Hypothalamus (tissue), 51 donors: ENCODE data around the gene CTNND2.

Source experiments
- DNase-seq, 51 donors: peaks; one replicate each; lab custom pipeline; 2025; lab: John Stamatoyannopoulos, UW

CTNND2 gene

DNA sequence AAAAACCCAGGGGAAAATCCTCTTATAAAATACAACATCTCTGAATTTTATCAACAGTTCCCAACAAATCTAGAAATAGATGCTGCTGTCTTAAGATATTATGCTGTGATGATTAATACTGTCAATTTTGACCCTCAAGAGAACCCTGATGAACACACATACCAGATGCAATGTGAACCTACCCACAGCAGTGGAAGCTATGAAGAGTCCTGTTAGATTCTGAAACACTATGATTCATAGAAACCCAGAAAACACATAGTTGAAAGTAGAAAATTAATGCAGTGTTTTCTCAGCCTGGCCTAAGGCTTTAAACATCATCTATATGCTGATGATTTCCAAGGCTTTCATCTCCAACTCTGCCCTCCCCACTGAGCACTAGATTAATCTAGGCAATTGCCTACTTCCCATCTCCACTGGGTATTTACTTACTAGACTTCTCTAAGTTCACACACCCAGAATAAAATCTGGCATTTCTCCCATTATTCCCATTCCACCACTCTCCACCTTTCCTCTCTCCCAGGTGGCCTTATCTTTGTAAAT, 296.2 kb downstream of the CTNND2 start:
- DNase-seq: no peak

DNA sequence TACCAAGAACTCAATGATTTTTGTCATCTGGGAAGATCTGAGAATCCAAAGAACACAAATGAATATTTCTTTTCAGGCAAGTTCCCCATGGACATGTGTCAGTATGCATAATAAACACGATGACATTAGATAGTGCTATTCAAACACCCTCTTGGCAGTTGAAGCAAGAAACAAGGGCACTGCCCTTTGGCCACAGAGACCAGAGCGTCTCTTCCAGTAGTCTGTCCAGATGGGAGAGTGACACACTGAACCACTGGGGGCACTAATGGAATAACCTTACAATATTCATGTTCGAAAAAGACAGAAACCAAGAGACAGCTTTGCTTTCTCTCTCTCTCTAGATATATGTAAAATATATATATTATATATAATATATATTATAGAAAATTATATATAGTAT, 301.9 kb downstream of the CTNND2 start:
- peak in 17 of 51 donors; percentile 9 to 55 (median 45) for DNase-seq

DNA sequence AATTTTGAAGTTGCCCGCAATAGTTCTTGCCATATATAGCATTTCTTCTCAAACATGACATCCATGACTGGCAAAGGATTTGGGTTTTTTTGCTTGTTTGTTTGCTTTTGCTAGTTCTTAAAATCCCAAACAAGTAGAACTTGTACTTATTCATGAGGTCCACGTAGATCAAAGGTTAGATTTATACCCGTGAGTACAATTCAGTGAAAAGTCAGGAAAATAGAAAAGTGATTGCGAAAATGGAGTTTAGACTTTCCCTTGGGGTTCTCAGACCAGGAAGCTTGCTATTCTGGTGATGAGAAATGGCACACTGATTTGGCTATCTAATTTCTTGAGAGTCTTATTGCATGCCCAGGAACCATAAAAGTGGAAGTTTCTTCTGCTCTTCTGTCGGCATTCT, 304.7 kb downstream of the CTNND2 start:
- no peak for DNase-seq

DNA sequence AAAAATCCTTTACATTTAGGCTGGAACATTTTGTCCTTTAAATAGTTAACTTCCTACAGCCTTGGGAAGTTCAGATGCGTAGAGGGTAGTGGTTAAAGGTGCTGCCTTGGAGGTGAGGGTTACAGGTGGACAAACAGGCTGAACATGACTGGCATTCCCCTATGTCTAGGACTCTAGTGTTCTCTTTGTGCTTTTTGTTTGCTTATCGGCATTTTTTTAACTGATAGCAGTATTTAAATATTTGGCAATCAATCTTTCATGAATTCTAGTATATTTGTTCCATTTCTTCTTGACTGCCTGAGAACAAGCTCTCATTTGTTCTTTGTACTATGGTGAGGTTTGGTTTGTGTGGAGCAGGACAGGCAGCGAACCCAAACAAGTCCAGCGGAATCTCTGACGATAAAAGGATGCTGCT, 307.6 kb downstream of the CTNND2 start:
- DNase-seq: peak in 4 of 51 donors; percentile 8 to 59 (median 36)

DNA sequence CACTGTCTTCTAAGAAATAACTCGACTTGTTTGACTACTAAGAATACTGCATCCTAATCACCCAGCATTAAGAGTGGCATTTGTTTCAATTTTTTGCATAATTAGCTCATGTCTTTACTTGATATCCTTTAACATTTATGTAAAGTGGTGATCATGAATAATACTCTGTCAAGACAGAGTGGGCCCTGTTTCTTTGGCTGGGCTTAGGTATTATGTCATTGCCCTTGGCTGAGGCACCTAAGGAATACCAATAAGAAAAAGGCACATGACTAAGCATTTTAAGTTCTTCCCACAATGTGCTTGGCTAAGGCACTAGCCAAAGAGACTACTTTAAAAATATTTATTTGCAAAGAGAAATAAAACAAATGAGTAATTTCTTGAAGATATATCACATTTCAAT, 308.1 kb downstream of the CTNND2 start:
- peak in 7 of 51 donors; percentile 5 to 55 (median 15) for DNase-seq

DNA sequence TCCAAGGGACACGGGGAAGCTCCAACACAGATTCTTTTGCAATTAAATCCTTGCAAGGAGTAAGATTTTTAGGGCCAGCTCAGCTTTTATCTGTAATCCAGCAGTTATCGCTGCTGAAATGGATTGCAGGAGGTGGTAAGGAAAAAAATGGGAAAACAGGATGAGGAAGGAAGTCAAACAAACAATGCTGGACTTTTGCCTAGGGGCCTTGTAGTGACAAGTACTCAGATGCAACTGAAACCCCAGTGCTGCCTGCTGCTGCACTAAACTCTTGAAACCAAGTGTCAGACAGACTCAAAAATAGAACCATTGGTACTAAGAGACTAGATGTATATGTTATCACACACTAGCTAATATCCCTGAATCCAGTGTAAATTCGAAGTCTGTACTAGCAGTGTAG, 309.2 kb downstream of the CTNND2 start:
- peak in 12 of 51 donors; percentile 1 to 71 (median 22) for DNase-seq

DNA sequence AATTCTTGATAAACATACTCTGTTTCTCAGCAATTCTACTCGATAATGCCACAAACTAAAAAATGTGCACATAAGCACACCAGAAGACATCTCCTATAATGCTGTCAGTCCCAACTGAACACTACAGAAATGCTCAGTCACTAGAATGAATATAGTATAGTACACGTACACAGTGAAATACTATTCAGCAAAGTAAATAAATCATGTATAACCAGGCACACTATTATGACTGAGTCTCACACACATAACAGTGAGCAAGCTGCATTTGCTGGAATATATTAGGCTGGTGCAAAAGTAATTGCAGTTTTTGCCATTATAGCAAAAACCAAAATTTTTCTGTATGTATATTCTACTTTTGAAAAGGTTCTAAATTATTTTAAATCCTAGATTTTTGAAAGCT, 310.2 kb downstream of the CTNND2 start:
- DNase-seq: no peak

DNA sequence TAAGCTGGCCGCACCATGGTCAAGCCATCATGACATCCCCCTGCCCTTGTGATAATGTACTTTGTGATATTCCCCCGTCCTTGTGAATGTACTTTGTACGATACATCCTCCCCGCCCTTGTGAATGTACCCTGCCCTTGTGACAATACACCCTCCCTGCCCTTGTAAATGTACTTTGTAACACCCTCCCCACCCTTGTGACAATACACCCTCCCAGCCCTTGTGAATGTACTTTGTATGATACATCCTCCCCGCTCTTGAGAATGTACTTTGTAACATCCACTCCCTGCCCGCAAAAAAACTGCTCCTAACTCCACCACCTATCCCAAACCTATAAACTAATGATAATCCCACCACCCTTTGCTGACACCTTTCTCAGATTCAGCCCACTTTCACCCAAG, 313.8 kb downstream of the CTNND2 start:
- DNase-seq: no peak

DNA sequence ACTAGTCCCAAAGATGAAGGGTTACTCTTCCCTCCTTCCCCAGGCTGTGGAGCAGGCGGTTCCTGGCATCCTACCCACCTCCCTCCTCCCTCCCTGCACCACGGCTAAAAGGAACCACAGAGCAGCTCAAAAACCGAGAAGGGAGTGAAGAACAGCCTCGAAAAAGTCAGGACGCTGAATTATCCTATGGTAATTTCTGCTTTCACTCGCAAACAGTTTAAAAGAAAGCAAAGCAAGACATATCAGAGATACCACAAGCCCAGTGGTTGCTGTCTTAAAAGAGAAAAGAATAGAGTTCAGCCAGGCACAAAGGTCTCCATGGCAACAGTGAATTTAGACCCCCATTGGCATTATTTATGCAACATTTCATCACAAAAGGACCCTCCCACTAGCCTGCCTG, 315.4 kb downstream of the CTNND2 start:
- DNase-seq: peak in 37 of 51 donors; percentile 7 to 78 (median 51)

DNA sequence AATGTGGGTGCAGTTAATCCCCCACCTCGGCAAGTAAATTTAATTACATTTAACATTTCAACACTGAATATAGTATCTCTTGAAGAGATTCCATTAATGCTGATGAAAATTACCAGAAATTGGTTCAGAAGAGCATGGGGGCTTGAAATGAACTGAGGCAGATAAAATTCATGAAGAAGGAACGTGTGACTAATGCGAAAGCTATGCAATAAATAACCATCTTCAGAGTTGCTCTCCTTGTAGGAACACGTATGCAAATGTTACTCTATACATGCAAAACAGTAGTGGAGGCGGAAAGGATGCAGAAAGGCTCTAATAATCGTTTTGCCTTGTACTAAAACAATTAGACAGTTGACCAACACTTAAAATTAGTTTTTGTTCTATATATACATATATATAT, 320.2 kb downstream of the CTNND2 start:
- no peak for DNase-seq

DNA sequence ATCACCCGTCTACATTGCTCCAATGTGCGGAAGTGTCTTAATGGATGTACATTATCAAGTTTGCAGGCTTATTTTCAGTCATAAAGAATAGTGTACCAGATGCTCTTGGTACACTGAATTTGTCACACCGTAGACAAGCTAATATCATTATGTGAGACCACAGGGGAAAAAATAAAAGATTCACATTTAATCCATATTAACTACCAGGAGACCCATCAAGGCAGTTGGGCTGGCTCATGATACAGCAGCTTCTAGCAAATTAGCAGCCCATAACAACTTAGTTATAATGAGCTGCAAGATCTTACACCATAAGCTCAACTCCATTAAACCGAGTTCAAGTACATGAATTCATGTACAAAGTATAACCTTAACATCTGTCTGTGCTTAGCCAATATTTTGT, 324.9 kb downstream of the CTNND2 start:
- DNase-seq: no peak

DNA sequence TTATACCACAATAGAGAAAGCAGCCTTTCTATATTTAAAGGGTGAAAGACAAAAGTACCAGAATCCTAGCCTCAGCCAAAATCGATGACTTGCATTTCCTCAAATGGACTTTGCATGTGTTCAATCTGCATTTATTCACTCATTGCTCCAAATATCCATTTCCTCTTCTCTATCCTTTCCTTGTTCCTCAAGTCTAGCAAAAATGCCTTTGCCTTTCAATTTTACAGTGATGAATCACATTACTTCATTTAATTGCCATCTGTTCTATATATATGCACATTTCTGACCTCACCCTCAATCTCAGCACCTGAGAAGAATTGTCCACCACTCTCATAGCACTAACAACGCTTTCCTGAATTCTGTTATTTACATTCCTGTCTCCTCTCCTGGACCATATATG, 329.5 kb downstream of the CTNND2 start:
- no peak for DNase-seq

DNA sequence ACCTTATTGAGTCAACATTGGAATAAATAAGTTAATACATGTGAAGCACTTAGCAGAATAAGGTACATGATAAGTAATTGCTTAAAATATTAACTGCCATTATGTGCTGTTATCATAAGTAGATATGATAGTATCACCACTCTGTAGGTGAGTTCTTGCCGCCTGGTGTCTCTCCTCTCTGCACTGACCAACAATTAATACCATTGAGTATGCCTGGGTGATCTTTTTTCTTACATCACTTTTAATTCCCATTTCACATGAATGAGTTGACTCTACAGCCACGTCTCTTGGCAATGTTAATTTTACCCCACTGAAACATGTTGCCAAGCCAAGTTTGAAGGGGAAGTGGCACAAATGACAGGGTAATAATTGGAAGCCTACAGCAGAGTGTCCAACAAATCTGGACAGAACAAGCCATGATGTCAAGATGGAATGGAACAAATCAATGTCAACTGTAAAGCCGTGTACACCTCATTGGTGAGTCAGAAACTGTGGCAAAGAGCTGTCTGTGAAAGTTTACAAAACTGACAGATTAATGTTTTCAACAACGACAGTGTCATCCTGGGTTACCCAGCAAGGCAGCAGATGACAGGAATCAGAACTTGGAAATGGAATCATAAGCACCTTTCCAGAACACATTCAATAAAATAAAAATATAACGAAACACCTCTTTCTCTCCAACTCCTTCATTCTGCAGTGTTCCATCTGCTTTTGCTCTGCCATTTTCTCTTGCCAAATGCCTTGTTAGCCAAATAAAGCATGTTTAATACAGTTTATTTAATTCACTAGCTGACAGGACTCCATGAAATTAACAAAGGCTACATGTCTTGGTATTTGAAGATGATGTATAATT, 330.9 kb downstream of the CTNND2 start:
- DNase-seq: no peak

DNA sequence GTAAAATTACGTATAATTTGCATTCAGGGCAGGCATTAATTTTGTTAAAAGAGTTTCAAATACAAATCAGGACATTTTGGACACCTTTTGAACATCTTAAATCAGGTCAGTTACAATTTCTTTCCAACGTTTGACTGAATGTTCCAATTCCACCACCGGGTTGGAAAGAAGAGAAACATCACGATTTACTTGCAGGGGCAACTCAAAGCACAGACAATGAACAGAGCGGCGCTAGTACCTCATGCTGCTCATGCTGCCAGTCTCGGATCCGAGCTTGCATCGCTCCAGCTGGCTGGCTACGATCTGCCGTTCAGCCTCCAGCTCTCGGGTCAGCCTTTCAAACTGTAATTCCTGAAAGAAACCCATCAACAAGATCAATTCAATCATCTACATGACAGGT, 339.5 kb downstream of the CTNND2 start:
- peak in 42 of 51 donors; percentile 13 to 92 (median 60) for DNase-seq

DNA sequence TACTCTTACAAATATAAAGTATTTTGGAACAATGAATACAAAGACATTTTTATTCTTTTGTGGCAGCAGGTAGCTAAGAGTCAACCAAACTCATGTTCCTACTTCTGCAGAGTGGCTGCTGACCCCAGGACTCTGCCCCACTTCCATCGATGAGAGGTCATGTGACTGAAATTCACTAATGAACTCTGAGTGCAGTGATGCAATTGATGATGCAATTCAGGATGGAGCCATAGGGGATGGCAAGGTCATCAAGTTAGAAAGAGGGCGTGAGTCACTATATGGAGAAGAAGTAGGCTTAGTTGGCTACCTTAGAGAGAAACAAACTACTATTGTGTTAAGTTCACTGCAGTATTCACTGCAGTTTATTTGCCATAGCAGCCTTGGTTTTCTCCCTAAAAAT, 340.4 kb downstream of the CTNND2 start:
- peak in 1 of 51 donors; percentile 35 for DNase-seq

DNA sequence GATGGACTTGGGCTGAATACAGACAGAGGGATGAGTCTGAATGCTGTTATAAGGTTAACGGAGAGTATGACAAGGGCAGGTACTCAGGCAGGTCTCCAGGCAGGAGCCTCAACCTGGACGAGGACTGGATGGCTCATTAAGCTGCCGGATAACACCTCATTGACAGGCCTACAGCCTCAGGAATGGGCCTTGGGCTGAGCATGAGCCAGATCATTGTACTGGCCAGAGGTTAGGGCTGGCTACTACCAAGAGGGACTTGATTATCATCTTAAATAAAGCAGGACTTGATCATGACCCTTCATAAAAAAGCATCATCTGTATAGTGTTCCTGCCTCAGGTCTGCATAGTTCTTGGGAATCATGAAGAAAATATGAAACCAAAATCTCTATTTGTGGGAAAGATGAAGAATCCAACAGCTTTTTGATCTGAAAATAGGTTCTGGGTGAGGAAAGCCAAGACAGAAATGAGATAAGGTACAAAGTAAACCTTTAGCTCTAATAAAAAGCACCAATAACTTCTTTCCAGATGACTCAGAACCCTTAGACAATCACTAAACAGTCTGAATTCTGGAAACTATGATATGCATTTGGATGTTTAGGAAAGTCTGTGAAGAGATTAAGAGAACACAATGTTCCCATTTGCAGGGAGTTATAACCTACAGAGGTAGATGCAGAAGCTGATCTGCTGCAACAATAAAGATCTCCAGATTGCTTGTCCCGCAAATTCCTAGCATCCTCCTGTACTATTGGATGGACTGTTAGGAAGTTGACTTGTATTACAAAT, 343.1 kb downstream of the CTNND2 start:
- no peak for DNase-seq

DNA sequence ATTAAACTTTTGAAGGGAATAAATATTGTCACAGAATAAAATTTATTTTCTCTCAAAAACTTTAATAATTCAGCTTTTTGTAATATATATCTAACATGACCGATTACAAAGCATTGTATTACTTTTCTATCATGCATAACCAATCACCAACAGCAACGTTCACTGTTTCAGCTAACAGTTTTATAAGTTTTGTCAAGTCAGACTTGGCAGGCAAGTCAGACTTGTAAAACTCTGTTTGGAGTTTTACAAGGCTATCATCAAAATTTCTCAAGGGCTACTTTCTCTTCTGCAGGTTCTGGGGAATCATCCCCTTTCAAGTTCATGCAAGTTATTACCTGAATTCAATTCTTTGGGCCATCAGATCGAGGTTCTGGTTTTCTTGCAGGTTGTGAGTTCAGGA, 347.2 kb downstream of the CTNND2 start:
- DNase-seq: no peak

DNA sequence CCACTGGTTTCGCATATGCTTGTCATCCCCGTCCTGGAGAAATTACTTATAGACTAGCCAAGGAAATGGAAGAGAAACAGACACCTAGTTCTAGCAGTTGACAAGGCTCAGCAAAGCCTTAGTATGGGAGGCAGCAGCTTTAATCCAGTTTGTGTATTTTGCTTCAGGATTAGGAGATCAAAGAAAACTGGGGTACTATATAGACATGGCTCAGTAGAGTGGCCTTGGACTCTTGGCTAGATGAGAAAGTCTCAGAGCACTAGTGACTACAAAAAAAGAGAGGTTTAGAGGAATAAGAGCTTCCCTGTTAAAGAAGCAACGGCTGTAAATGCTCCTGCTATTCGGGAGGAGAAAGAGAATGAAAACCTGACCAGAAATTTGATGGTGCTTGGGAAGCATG, 349.1 kb downstream of the CTNND2 start:
- no peak for DNase-seq

DNA sequence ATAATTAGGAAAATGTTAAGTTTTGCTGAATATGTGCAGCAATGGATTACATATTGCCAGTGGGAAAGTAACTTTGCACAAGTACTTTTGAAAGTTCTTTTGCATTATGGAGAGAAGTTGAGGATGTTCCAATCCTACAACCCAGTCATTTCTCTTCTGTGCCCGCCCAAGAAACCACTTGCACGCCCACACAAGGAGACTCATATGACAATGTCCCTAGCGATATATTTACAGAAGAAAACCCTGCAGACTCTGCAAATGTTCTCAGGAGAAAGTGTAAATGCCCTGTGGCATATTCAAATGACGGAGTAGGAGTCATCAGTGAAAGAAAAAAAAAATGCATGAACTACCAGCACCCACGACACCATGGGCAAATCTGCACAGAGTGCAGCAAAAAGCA, 356.5 kb downstream of the CTNND2 start:
- DNase-seq: no peak

DNA sequence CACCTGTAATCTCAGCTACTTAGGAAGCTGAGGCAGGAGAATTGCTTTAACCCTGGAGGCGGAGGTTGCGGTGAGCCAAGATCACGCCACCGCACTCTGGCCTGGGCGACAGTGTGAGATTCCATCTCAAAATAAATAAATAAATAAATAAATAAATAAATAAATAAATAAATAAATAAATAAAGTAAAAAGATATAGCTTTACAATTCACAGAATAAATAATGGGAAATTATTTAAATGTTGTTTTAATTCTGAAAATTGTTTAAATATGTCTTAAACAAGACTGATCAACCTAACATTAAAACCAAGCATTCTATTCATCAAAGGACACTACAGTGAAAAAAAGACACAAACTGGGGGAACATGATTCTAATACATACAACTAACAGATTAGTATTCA, 357.1 kb downstream of the CTNND2 start:
- no peak for DNase-seq

DNA sequence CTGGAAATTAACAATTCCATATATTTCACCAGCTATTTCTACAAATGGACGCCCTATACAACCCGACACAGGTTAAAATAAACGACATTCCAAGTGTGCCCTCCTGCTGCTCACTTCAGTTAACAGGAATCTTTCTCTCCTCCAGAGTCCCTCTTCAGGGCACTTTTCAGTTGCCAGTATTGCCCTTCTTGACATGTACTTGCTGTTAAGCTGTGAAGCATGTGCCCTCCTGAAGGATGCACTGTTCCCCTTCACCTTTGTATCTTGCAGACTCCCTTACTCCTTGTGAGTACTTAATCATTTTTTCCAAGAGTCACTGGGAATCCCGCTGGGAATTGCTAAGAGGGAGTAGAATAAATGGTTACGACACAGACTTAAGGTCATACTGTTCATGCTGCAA, 364.1 kb downstream of the CTNND2 start:
- DNase-seq: no peak
